ENCODE data around the gene ZBTB5.
"Not testable (repeated sequence)": the region's sequence is repeated elsewhere in the genome, so short reads cannot be mapped to it uniquely, and the experiment has no call there.

GRCh38 chr9:37510053-37510452, 44.8 kb upstream of the ZBTB5 start:
- not testable (repeated sequence) for TF ChIP-seq YY1 (IDR thresholded peaks at IDR 0.05; ENCODE audit: insufficient read depth, insufficient read length); ZNF274 (IDR thresholded peaks at IDR 0.05; ENCODE audit: low read depth, low read length); SUZ12 (IDR thresholded peaks at IDR 0.05; ENCODE audit: extremely low read depth, insufficient read depth, insufficient read length)
